Liver (tissue), 9 donors: ENCODE data around the gene CLDN6. TPM values are rescaled to one million over a fixed set of nuclear protein-coding genes. Genes with fewer than 3 reads are reported as not detected.

Experiments used
- DNase-seq: peaks from one replicate; pipeline ENCODE4 v3.0.0-alpha.2; 2017; ENCODE audit warnings: low spot score
- H3K27ac ChIP-seq, 2 donors: one replicate each; pipeline ENCODE4 v1.7.0; 2013; ENCODE audit warnings: inconsistent platforms in 2 of 2, low read length in 2 of 2, control low read depth in 1 of 2, low read depth in 1 of 2, mild to moderate bottlenecking in 1 of 2
- H3K27me3 ChIP-seq, 4 donors: one replicate each; pipeline versions ENCODE4 v1.6.1 to v1.7.0; 2013; ENCODE audit warnings: low read length in 3 of 4, inconsistent platforms in 1 of 4, mild to moderate bottlenecking in 1 of 4, moderate library complexity in 1 of 4; ENCODE audit not compliant: control insufficient read depth in 4 of 4, insufficient read depth in 4 of 4
- H3K36me3 ChIP-seq, 4 donors: one replicate each; pipeline versions ENCODE4 v1.6.1 to v1.7.0; 2013; ENCODE audit warnings: low read length in 3 of 4, mild to moderate bottlenecking in 3 of 4, low read depth in 1 of 4, moderate library complexity in 1 of 4; ENCODE audit not compliant: control insufficient read depth in 4 of 4, insufficient read depth in 3 of 4
- H3K4me1 ChIP-seq, 4 donors: one replicate each; pipeline versions ENCODE4 v1.6.1 to v1.7.0; 2013; ENCODE audit warnings: low read length in 3 of 4, mild to moderate bottlenecking in 3 of 4, moderate library complexity in 1 of 4; ENCODE audit not compliant: control insufficient read depth in 4 of 4, insufficient read depth in 4 of 4
- H3K4me3 ChIP-seq, 3 donors: one replicate each; pipeline versions ENCODE4 v1.6.1 to v1.7.0; 2013; ENCODE audit warnings: low read length in 3 of 3, control low read depth in 1 of 3, low read depth in 1 of 3, mild to moderate bottlenecking in 1 of 3
- H3K9ac ChIP-seq, 2 donors: one replicate each; pipeline ENCODE4 v1.7.0; 2013; ENCODE audit warnings: low read length in 2 of 2, mild to moderate bottlenecking in 2 of 2, moderate library complexity in 2 of 2, control low read depth in 1 of 2, low read depth in 1 of 2
- H3K9me3 ChIP-seq, 4 donors: one replicate each; pipeline versions ENCODE4 v1.6.1 to v1.7.0; 2013; ENCODE audit warnings: low read length in 3 of 4; ENCODE audit not compliant: control insufficient read depth in 4 of 4
- EGR1 ChIP-seq, 2 donors: IDR thresholded peaks; 2 replicates each; pipeline ENCODE4 v1.6.1; 2016 to 2018; ENCODE audit warnings: antibody characterized with exemption in 2 of 2, low read depth in 2 of 2
- FOXA1 ChIP-seq: IDR thresholded peaks from 2 replicates; pipeline ENCODE4 v1.6.1; 2016; ENCODE audit warnings: antibody characterized with exemption
- FOXA2 ChIP-seq: IDR thresholded peaks from 2 replicates; pipeline ENCODE4 v1.6.1; 2016; ENCODE audit warnings: antibody characterized with exemption
- GABPA ChIP-seq, 2 donors: IDR thresholded peaks in 1 of 2; conservative IDR thresholded peaks in 1 of 2; 2 replicates each; pipeline ENCODE4 v1.6.1; 2016; ENCODE audit warnings: antibody characterized with exemption in 2 of 2, mild to moderate bottlenecking in 1 of 2, moderate library complexity in 1 of 2
- HNF4A ChIP-seq, 2 donors: conservative IDR thresholded peaks; 2 replicates each; pipeline ENCODE4 v1.6.1; 2016; ENCODE audit warnings: antibody characterized with exemption in 2 of 2, mild to moderate bottlenecking in 2 of 2
- HNF4G ChIP-seq: IDR thresholded peaks from 2 replicates; pipeline ENCODE4 v1.6.1; 2016; ENCODE audit warnings: antibody characterized with exemption
- JUND ChIP-seq, 2 donors: IDR thresholded peaks; 2 replicates each; pipeline ENCODE4 v1.6.1; 2016; ENCODE audit warnings: antibody characterized with exemption in 2 of 2
- NR2F2 ChIP-seq: IDR thresholded peaks from 2 replicates; pipeline ENCODE4 v1.6.1; 2016; ENCODE audit warnings: antibody characterized with exemption
- RAD21 ChIP-seq, 2 donors: IDR thresholded peaks; 2 replicates each; pipeline ENCODE4 v1.6.1; 2016; ENCODE audit warnings: antibody characterized with exemption in 2 of 2, mild to moderate bottlenecking in 2 of 2
- RXRA ChIP-seq, 2 donors: IDR thresholded peaks; 2 replicates each; pipeline ENCODE4 v1.6.1; 2017 to 2018; ENCODE audit warnings: antibody characterized with exemption in 2 of 2, mild to moderate bottlenecking in 1 of 2
- SP1 ChIP-seq: IDR thresholded peaks from 2 replicates; pipeline ENCODE4 v1.6.1; 2018; ENCODE audit warnings: antibody characterized with exemption, mild to moderate bottlenecking
- TAF1 ChIP-seq: conservative IDR thresholded peaks from 2 replicates; pipeline ENCODE4 v1.6.1; 2016; ENCODE audit warnings: antibody characterized with exemption, mild to moderate bottlenecking
- YY1 ChIP-seq: IDR thresholded peaks from 2 replicates; pipeline ENCODE4 v1.6.1; 2016; ENCODE audit warnings: antibody characterized with exemption, mild to moderate bottlenecking
- WGBS: extraction: QIAGEN DNeasy Blood & Tissue Kit; methylation state at CpG from one replicate; pipeline ENCODE4 v1.1.7; 2013; 5-methylcytosine and 5-hydroxymethylcytosine counted together
- polyA plus RNA-seq, 2 donors: library from polyadenylated mRNA; stranded (reverse) in 1 of 2; unstranded in 1 of 2; fragments of 200-250 nt in 1 of 2; fragments of >200 nt in 1 of 2; fragmentation: Nextera tagmentation in 1 of 2; extraction: Ambion mirVana in 1 of 2; gene quantifications; one replicate each; pipeline versions ENCODE4 v1.2.1 to v1.2.3, GENCODE V29; 2013 to 2015
- total RNA-seq, 2 donors: library from RNA; depleted of rRNA; stranded (reverse); fragments of >200 nt; gene quantifications; one replicate each; pipeline ENCODE4 v1.2.3, GENCODE V29; 2014
- TF ChIP-seq, protein P1 (sequence below): IDR thresholded peaks from 2 replicates; pipeline ENCODE4 v1.6.1; 2016; ENCODE audit warnings: antibody characterized with exemption
- TF ChIP-seq, protein P2 (sequence below): IDR thresholded peaks from 2 replicates; pipeline ENCODE4 v1.6.1; 2016; ENCODE audit warnings: antibody characterized with exemption, mild to moderate bottlenecking
- TF ChIP-seq, protein P3 (sequence below): IDR thresholded peaks from 2 replicates; pipeline ENCODE4 v1.6.1; 2016; ENCODE audit warnings: antibody characterized with exemption
- TF ChIP-seq, protein P4 (sequence below): IDR thresholded peaks from 2 replicates; pipeline ENCODE4 v1.6.1; 2016; ENCODE audit warnings: antibody characterized with exemption
- TF ChIP-seq, protein P5 (sequence below): fragments of 150-350 bp; IDR thresholded peaks from 2 replicates; pipeline ENCODE4 v1.5.1; 2017; ENCODE audit warnings: improper control_type of control experiment, low read depth, low read length; ENCODE audit not compliant: missing input control
- donor health status: healthy.
- donor health status: healthy.
- donor health status: healthy.
- donor health status: healthy.
- donor health status: healthy.

Gene CLDN6
- total and polyA plus RNA-seq, 4 donors, result 0.75 TPM; not detected in 3

DNA sequence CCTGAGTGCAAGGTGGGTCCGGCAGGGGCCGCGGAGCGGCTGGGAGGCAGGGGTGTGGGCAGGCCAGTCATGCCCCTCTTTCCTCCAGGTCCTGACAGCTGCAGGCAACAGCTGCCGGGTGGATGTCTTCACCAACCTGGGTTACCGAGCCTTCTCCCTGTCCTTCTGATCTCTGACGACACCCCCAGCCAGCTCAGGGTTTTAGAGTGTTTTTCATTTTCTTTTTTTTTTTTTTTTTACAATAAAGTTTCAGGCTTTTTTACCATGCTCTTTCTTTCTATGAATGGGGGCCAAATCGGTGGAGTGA lies 9.5 kb upstream of the CLDN6 start:
- Histone ChIP-seq H3K9ac (no peak overlapping the region), H3K9me3 (no peaks in the 10 kb centered on the region), H3K36me3 (peaks cover 0 to 14% (median 3%) of the 10 kb centered on the region in 4 donors), H3K4me3 (no peak overlapping the region), H3K27ac (no peak overlapping the region), H3K4me1 (peaks cover 9 to 40% (median 13%) of the 10 kb centered on the region in 4 donors), H3K27me3 (peaks cover 0 to 5% (median 2%) of the 10 kb centered on the region in 4 donors)
- no peak for TF ChIP-seq HNF4G
- TF ChIP-seq JUND (IDR thresholded peaks at IDR 0.05), result no peak
- no peak for TF ChIP-seq NR2F2
- TF ChIP-seq, protein P1, sequence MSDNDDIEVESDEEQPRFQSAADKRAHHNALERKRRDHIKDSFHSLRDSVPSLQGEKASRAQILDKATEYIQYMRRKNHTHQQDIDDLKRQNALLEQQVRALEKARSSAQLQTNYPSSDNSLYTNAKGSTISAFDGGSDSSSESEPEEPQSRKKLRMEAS, result no peak
- no peak for TF ChIP-seq HNF4A (conservative IDR thresholded peaks at IDR 0.05)
- WGBS, result 97% methylated on average over 8 of the region's 8 CpGs
- DNase-seq, result no peak

DNA sequence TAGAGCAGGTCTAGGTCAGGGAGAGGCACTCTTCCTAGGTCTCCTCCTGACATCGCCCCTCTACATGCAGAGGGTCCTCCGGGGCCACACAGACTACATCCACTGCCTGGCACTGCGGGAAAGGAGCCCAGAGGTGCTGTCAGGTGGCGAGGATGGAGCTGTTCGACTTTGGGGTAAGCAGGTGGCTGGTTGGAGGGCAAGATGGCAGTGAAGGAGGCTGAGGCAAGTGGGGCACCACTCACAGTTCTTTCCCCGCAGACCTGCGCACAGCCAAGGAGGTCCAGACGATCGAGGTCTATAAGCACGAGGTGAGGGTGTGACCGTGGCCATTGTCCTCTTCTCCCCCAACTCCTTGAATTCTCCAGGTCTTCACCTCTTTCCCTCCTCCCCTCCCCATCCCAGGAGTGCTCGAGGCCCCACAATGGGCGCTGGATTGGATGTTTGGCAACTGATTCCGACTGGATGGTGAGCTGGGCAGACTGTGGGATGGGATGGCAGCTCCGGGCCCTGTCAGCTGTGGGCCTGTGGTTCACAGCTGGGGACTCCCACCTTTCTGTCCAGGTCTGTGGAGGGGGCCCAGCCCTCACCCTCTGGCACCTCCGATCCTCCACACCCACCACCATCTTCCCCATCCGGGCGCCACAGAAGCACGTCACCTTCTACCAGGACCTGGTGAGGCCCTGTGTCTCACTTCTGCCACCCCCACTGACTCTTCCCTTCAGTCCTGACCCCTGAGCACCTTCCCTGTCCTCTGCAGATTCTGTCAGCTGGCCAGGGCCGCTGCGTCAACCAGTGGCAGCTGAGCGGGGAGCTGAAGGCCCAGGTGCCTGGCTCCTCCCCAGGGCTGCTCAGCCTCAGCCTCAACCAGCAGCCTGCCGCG lies 8.9 kb upstream of the CLDN6 start:
- Histone ChIP-seq H3K27ac (no peak overlapping the region), H3K9ac (no peak overlapping the region), H3K36me3 (peaks cover 0 to 14% (median 3%) of the 10 kb centered on the region in 4 donors), H3K4me1 (peaks cover 13 to 44% (median 16%) of the 10 kb centered on the region in 4 donors), H3K9me3 (no peaks in the 10 kb centered on the region), H3K27me3 (peaks cover 0 to 5% (median 2%) of the 10 kb centered on the region in 4 donors), H3K4me3 (no peak overlapping the region)
- 96% methylated on average over 24 of the region's 24 CpGs for WGBS
- TF ChIP-seq RXRA (IDR thresholded peaks at IDR 0.05) (no peak), TAF1 (no peak), FOXA2 (no peak), SP1 (no peak), NR2F2 (no peak), JUND (IDR thresholded peaks at IDR 0.05) (no peak), YY1 (no peak), HNF4G (no peak), RAD21 (IDR thresholded peaks at IDR 0.05) (no peak), GABPA (IDR thresholded peaks at IDR 0.05 in 1 of 2, conservative IDR thresholded peaks at IDR 0.05 in 1 of 2) (no peak), FOXA1 (no peak), HNF4A (conservative IDR thresholded peaks at IDR 0.05) (no peak), EGR1 (IDR thresholded peaks at IDR 0.05; ENCODE audit: low read depth in 2 of 2) (no peak)
- TF ChIP-seq, protein P1, result no peak
- TF ChIP-seq, protein P2, sequence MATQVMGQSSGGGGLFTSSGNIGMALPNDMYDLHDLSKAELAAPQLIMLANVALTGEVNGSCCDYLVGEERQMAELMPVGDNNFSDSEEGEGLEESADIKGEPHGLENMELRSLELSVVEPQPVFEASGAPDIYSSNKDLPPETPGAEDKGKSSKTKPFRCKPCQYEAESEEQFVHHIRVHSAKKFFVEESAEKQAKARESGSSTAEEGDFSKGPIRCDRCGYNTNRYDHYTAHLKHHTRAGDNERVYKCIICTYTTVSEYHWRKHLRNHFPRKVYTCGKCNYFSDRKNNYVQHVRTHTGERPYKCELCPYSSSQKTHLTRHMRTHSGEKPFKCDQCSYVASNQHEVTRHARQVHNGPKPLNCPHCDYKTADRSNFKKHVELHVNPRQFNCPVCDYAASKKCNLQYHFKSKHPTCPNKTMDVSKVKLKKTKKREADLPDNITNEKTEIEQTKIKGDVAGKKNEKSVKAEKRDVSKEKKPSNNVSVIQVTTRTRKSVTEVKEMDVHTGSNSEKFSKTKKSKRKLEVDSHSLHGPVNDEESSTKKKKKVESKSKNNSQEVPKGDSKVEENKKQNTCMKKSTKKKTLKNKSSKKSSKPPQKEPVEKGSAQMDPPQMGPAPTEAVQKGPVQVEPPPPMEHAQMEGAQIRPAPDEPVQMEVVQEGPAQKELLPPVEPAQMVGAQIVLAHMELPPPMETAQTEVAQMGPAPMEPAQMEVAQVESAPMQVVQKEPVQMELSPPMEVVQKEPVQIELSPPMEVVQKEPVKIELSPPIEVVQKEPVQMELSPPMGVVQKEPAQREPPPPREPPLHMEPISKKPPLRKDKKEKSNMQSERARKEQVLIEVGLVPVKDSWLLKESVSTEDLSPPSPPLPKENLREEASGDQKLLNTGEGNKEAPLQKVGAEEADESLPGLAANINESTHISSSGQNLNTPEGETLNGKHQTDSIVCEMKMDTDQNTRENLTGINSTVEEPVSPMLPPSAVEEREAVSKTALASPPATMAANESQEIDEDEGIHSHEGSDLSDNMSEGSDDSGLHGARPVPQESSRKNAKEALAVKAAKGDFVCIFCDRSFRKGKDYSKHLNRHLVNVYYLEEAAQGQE, result no peak
- TF ChIP-seq, protein P3, sequence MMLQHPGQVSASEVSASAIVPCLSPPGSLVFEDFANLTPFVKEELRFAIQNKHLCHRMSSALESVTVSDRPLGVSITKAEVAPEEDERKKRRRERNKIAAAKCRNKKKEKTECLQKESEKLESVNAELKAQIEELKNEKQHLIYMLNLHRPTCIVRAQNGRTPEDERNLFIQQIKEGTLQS, result no peak
- TF ChIP-seq, protein P4, sequence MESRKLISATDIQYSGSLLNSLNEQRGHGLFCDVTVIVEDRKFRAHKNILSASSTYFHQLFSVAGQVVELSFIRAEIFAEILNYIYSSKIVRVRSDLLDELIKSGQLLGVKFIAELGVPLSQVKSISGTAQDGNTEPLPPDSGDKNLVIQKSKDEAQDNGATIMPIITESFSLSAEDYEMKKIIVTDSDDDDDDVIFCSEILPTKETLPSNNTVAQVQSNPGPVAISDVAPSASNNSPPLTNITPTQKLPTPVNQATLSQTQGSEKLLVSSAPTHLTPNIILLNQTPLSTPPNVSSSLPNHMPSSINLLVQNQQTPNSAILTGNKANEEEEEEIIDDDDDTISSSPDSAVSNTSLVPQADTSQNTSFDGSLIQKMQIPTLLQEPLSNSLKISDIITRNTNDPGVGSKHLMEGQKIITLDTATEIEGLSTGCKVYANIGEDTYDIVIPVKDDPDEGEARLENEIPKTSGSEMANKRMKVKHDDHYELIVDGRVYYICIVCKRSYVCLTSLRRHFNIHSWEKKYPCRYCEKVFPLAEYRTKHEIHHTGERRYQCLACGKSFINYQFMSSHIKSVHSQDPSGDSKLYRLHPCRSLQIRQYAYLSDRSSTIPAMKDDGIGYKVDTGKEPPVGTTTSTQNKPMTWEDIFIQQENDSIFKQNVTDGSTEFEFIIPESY, result no peak
- TF ChIP-seq, protein P5, sequence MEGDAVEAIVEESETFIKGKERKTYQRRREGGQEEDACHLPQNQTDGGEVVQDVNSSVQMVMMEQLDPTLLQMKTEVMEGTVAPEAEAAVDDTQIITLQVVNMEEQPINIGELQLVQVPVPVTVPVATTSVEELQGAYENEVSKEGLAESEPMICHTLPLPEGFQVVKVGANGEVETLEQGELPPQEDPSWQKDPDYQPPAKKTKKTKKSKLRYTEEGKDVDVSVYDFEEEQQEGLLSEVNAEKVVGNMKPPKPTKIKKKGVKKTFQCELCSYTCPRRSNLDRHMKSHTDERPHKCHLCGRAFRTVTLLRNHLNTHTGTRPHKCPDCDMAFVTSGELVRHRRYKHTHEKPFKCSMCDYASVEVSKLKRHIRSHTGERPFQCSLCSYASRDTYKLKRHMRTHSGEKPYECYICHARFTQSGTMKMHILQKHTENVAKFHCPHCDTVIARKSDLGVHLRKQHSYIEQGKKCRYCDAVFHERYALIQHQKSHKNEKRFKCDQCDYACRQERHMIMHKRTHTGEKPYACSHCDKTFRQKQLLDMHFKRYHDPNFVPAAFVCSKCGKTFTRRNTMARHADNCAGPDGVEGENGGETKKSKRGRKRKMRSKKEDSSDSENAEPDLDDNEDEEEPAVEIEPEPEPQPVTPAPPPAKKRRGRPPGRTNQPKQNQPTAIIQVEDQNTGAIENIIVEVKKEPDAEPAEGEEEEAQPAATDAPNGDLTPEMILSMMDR, result no peak
- DNase-seq, result no peak
